ENCODE data around the gene PRRT2.

Gene PRRT2

DNA sequence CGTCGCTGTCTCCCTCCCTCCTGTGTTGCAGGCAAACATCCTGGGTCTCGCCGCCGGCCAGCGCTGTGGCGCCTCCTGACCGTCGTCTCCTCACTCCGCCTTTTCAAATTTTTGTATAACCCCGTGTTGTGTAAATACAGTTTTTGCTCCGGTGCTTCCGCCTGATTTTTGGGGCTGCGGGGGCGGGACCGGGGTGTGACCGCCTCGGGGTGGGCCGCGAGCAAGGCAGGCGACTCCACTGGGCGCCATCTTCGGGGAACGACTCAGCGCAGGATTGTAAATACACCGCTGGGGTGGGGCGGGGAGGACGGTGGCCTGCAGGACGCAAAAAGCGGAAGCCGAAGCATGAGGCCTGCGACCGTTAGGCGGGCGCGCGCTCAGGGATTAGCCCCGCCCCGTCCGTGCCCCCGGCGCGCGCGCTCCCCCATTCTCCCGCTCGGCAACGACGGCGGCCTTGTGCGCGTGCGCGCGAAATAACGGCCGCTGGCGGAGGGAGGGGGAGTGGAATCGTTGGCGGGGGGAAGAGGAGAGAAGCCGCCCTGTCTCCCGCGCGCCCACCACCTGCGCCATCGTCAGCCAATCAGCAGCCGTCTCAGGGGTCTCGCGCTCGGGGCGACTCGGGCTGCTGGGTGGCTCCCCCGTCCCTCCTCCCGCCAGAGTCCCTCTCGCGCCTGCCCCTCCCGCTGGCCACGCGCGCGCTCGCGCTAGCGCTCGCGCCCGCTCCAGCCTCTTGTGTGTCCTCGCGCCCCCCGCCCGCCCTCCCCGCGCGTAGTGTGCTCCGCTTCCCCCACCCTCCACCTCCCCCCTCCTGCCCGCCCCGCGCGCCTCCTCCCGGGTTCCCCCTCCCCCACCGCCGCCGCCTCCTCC is 6.5 kb upstream of the PRRT2 start:
- peak; percentile 92 for DNase-seq (ENCODE audit: low read depth)
- TF ChIP-seq, protein P1, sequence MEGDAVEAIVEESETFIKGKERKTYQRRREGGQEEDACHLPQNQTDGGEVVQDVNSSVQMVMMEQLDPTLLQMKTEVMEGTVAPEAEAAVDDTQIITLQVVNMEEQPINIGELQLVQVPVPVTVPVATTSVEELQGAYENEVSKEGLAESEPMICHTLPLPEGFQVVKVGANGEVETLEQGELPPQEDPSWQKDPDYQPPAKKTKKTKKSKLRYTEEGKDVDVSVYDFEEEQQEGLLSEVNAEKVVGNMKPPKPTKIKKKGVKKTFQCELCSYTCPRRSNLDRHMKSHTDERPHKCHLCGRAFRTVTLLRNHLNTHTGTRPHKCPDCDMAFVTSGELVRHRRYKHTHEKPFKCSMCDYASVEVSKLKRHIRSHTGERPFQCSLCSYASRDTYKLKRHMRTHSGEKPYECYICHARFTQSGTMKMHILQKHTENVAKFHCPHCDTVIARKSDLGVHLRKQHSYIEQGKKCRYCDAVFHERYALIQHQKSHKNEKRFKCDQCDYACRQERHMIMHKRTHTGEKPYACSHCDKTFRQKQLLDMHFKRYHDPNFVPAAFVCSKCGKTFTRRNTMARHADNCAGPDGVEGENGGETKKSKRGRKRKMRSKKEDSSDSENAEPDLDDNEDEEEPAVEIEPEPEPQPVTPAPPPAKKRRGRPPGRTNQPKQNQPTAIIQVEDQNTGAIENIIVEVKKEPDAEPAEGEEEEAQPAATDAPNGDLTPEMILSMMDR (IDR thresholded peaks at IDR 0.05; ENCODE audit: low read depth, low read length, missing control alignments), result no peak
- peak overlapping the region; percentile 78 for H3K4me3 ChIP-seq (ENCODE audit: low read depth, low read length)

DNA sequence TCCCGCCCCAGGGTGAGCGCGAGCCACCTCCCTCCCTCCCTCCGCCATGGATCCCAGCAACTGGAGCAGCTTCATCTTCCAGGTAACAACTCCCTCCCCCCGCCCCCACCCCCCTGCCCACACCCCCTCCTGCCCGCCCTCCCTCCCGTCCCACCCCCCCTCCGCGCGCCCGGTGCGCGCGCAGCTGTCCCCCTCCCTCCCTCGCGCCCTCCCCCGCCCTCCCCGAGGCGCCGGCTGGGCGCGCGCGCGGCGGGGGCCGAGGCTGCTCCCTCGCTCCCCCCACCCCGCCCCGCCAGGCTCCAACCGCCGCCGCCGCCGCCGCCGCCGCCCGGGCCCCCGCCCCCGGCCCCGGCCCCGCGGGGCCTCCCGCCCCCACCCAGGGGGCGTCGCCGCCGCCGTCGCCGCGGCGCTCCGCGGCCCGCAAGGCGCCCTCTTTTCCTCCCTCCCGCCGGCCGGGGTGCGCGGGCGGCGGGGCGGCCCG is 5.9 kb upstream of the PRRT2 start, which contains the start of gene MAZ:
Gene MAZ, plus strand, starts transcription at position 431 of the 481 bp plus-strand sequence. CDS start 173 bp downstream, outside the sequence.
- peak within 1 kb of the TSS; percentile 89 for H3K4me3 ChIP-seq (ENCODE audit: low read depth, low read length)
- no peak for DNase-seq (ENCODE audit: low read depth)
- TF ChIP-seq, protein P1 (IDR thresholded peaks at IDR 0.05; ENCODE audit: low read depth, low read length, missing control alignments), result no peak

DNA sequence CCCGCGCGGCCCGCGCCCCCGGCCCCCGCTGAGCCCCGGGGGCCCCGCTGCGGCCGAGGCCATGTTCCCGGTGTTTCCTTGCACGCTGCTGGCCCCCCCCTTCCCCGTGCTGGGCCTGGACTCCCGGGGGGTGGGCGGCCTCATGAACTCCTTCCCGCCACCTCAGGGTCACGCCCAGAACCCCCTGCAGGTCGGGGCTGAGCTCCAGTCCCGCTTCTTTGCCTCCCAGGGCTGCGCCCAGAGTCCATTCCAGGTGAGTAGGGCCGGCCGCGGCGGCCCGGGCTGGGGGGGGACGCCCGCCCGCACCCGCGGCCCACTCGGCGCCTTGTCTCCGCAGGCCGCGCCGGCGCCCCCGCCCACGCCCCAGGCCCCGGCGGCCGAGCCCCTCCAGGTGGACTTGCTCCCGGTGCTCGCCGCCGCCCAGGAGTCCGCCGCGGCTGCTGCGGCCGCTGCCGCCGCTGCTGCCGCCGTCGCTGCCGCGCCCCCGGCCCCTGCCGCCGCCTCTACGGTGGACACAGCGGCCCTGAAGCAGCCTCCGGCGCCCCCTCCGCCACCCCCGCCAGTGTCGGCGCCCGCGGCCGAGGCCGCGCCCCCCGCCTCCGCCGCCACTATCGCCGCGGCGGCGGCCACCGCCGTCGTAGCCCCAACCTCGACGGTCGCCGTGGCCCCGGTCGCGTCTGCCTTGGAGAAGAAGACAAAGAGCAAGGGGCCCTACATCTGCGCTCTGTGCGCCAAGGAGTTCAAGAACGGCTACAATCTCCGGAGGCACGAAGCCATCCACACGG is 5.2 kb upstream of the PRRT2 start:
- H3K4me3 ChIP-seq (ENCODE audit: low read depth, low read length), result peak overlapping the region; percentile 89
- DNase-seq (ENCODE audit: low read depth), result no peak
- TF ChIP-seq, protein P1 (IDR thresholded peaks at IDR 0.05; ENCODE audit: low read depth, low read length, missing control alignments), result no peak

DNA sequence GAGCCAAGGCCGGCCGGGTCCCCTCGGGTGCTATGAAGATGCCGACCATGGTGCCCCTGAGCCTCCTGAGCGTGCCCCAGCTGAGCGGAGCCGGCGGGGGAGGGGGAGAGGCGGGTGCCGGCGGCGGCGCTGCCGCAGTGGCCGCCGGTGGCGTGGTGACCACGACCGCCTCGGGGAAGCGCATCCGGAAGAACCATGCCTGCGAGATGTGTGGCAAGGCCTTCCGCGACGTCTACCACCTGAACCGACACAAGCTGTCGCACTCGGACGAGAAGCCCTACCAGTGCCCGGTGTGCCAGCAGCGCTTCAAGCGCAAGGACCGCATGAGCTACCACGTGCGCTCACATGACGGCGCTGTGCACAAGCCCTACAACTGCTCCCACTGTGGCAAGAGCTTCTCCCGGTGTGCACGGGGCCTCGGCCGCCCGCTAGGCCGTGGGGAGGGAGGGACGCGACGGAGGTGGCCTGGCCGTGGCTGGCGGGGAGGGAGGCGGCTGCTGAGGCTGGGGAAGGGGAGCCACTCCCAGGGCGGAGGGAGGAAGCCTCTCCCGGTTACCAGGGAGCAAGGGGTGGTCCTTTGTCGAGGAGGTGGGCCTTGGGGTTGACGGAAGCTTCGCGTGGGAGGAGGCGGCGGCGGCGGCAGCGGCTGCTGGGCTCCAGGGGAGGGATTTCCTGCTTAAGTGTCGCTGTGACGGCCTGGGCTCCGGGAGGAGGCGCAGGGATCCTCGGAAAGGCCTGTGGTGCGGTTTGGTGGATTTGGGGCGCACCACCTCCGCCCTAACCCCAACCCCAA is 4.4 kb upstream of the PRRT2 start:
- TF ChIP-seq, protein P1 (IDR thresholded peaks at IDR 0.05; ENCODE audit: low read depth, low read length, missing control alignments), result peak; percentile 83
- peak; percentile 74 for DNase-seq (ENCODE audit: low read depth)
- H3K4me3 ChIP-seq (ENCODE audit: low read depth, low read length), result peak overlapping the region; percentile 89

DNA sequence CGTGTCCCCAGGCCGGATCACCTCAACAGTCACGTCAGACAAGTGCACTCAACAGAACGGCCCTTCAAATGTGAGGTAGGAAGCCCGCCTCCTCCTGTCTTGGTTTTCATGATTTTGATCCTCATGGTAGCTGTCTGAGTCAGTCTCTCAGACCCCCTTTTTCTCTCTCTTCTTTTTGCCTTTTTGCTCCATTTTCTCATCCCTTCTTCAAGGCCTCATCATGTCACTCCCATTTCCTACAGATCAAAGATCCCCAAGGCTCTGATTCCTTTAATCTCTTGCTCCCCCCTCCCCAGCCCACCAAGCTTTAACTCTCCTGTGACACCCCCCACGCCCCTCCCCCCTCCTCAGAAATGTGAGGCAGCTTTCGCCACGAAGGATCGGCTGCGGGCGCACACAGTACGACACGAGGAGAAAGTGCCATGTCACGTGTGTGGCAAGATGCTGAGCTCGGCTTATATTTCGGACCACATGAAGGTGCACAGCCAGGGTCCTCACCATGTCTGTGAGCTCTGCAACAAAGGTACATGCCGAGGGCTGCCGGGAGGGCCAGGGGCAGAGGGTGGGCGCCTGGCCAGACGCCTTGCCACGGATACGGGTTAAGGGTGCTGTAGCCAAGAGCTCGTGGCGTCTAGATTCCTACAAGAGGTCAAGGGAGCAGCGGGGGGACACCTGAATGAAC is 3.6 kb upstream of the PRRT2 start:
- DNase-seq (ENCODE audit: low read depth), result no peak
- TF ChIP-seq, protein P1 (IDR thresholded peaks at IDR 0.05; ENCODE audit: low read depth, low read length, missing control alignments), result no peak
- H3K4me3 ChIP-seq (ENCODE audit: low read depth, low read length), result peak overlapping the region; percentile 89

Data from GM12864 (cell line).